GM18517 (cell line): ENCODE measurements around the gene C19orf67.

Experiments
- ATAC-seq: cut with Tn5 transposase; IDR thresholded peaks from one replicate; pipeline ENCODE4 v1.9.1; 2021; ENCODE audit warnings: mild to moderate bottlenecking, moderate library complexity; ENCODE audit not compliant: unreplicated experiment

C19orf67 gene

DNA sequence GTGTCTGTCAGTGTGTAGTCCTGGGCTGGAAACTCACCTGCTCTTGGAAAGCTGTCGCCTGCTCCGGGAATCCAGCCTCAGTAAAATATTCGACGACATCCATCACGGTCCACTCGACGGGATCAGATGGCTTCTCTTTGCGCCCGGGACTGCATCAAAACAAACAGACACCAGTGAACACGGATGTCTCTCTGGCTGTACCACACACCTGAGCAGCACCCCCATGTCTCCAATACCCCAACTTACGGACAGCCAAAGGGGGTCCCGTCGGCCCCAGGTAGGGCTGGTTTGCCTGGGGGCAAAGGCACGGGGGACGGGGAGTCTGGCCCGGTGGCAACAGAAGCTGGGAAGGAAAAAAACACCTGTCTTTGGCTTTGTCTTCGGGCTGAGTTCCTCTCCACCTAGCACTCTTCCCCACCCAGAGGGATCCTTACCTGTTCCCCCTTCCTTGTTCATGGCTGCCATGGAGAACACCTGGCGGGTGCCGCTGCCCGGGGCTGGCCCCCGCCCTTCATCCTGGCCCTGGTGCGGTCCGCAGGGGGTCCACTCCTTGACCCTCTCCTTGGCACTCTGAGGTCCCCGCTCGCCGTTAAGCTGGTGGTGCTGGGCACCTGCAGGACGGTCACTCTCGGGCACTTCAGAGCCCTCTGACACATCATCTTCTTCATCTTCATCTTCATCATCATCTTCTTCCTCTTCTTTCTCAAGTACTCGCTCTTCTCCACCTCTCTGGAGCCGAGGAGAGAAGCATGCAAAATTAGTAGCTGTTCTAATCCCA is 3.2 kb upstream of the C19orf67 start:
- ATAC-seq = no peak

DNA sequence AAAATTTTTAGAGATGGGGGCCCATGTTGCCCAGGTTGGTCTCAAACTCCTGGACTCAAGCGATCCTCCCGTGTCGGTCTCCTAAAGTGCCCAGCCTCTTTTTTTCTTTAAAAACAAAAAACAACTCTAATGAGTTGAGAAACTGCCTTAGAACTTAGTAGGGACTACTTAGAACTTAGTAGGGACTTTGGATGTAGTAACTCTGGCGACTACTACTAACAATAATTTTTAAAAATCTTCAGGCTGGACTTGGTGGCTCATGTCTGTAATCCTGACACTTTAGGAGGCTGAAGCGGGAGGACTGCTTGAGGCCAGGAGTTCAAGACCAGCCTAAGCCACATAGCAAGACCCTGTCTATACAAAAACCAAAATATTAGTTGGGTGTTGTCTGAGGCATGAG is 515 bp upstream of the C19orf67 start:
- no peak for ATAC-seq

DNA sequence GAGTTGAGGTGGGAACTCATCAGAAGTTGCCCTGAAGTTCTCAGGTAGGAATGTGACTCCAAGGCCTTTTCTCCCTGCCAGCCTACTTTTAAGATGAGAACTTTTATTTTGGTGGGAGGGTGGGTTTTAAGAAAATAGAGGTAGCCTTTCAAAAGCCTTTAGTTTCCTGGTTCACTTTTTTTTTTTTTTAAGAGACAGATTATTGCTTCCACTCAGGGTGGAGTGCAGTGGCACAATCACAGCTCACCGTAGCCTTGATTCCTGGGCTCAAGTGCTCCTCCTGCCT is 3.0 kb downstream of the C19orf67 start:
- no peak for ATAC-seq

DNA sequence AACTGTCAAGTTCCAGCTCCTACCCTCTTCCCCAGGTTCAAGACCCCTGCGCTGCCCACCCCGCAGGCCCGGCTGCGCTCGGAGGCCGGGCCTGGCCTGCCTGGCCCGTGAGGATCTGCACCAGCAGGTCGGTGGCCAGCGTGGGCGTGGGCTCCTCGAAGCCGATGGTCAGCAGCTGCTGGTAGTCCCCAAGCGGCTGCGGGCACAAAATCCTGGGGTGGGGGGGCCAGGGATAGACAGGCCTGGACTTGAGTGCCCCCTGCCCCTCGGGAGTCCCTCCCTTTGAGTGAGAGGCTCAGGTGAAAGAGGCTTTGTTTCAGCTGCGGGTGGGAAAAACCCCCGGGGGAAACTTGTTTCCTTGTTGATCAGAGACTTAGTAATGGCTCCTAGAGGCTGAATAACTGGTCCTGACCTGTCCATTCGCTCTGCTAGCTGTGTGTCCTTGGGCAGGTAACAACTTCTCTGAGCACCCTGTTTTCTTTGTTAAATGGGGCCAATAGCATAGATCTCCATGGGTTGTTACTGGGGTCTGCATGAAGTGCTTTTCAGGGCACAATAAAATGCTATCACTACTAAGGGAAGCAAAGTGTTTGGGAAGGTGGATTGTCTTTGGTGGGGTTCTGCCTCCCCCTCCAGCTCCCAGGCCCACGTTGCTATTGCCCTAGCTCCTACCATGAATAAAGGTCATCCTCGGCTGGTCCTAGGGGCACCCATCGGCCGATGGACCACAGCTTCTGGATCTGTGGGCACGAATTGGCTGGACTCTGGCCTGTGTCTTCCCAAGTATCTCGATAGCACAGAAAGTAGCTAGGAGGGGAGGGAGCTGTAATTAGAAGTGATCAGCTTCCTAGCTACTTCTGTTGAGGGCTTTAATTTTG is 3.5 kb downstream of the C19orf67 start:
- no peak for ATAC-seq

DNA sequence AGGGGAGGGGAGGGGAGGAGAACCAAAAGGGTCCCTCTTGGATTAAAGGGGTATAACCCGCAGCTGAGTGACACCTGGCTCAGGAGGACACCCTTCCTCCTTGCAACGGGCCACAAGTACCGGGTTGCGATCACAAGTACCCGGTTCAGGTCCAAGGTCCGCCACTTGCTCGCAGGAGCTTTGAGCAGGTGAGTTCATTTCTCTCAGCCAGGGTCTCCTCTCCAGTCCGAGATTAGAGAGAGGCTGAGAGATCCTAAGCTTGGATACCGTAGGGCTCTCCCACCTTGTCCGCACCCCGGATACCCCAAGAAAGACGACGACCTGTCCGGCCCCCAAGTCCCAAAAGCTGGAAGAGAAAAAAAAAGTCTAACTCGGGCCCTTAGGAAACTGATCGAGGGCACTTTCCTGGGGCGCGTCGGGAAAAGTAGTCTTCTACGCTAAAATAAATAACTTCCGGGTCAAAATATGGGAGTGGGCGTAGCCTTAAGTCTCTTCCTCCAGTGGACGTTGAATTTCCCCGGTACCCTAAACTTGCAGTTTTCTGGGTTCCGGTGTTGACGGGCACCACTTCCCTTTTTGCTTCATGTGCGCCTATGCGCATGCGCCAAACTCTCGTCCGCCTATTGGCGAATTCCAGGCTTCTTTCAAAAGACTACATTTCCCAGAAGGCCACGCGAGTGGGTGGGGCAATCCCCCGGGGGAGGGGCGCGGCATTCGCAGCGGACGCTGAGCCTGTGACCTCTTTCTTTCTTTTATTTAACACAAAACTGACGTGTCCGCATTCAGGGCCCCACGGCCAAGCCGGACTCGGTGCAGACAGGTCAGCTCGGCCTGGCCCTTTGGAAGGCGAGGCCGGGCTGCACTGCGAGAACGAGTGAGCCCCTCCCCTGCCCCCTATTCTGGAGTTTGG is 4.4 kb downstream of the C19orf67 start:
- peak; percentile 86 for ATAC-seq

DNA sequence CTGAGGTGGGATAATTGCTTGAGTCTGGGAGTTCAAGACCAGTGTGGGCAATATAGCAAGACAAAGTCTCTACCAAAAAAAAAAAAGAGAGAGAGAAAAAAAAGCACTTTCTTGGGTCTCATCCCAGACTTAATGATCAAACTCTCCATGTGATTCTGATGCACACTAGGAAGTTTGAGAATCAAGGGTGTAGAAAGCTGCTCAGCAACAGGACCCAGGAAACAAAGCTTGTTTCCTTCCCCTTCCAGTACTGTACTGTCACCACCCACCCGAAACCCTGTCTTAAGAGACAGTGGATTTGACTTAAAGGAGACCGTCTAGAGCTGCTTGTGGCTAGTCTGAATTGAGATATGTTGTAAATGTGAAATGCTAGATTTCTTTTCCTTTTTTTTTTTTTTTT is 7.2 kb downstream of the C19orf67 start:
- ATAC-seq = no peak

DNA sequence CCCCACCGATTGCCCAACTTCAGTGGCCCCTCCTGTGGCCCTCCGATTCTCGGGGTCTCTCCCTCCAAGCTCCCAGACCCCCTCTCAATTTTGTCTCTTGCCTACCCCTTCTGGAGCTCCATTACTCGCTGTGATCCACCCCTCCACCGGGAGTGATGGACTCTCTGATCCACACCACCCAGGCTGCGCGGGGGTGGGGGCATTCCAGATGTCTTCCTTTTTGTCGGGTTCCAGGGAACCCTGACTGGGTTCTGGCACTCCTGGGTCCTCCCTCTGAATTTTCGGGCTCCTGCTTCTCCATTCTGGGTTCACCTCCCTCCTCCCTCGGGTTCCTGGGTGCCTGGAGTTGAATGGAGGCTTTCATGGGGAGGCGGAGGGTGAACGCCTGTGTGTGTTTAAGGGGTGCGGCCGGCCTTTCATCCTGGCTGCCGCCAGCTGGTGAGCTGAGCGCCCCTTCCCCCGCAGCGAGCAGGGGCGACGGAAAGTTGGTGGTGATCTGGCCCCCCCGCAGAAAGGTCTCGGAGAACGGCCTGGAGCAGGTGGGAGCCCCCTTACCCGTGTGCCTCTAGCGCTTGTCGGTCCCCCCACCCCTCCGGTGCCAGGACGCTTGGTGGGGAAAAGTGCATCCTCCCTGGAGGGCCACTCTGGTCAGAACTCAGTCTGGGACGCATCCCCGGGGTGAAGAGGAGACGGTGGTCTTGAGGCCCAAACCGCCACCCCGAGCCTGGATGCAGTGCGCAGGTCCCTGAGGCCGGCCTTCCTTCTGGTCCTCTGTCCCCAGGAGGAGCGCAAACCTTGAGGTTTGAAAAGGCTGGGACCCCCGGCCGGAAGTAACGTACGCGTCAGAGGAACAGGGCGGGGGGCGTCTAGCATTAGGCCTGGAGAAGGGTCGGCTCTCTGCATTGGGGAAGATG is 11.4 kb downstream of the C19orf67 start:
- ATAC-seq = no peak

DNA sequence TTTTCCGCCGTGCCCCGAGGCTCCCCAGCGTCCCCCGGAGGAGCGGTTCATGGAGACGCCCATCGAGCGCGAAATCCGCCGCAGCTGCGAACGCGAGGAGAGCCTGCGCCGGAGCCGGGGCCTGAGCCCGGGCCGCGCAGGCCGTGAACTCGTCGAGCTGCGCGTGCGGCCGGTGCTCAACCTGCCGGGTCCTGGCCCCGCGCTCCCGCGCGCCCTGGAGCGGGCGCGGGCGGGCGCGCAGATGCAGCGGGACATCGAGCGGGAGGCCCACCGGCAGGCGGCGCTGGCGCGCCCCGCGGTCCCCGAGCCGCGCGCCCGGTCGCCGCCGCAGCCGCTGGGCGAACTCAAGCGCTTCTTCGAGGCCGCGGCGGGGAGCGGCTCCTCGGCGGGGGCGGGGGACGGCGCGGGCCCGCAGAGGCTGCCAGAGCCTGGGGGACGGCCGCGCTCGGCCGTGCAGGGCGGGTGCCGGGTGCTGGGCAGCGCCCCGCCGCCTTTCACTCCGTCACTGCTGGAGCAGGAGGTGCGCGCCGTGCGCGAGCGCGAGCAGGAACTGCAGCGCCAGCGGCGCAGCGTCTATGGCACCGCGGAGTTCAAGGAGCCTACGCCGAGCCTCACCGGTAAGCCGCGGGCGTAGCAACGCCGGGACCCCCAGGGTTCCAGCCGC is 12.2 kb downstream of the C19orf67 start:
- ATAC-seq = peak; percentile 47

DNA sequence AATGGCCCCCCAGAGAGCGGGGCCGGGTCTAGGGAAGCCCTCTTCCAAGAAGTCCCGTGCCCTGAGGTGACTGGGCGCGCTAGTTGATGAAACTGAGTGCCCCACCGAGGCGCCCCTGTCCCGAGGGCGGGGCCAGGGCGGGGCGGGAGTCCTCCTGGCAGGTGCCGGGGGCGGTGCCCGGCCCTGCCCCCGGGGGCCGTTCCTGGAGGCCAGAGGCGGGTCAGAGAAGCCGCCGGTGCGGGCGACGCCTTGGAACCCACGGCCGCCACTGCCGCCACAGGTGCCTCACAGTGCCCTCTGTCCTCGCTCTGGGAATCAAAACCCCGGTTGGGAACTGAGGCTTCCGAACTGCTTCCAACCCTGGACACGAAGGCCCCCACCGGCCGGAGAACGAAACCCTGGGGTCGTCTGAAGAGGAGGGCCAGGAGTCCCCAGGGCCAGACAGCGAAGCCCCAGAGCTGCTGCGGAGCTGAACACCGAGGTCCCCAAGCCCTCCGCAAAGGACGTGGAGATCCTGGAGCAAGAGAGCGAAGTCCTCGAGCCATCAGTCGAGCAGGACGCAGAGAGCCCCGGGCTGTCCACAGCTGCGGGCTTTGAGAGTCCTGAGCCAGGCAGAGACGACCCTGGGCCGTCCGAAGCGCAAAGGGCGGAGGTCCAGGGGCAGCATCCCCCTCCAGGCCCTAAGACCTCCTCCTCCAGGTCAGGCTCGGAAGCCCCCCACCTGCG is 12.9 kb downstream of the C19orf67 start, which contains the start of gene MISP3:
MISP3 (plus strand) TSS at position 252 of the 726 bp plus-strand sequence. CDS start 524 bp downstream, outside the sequence.
- ATAC-seq = no peak

DNA sequence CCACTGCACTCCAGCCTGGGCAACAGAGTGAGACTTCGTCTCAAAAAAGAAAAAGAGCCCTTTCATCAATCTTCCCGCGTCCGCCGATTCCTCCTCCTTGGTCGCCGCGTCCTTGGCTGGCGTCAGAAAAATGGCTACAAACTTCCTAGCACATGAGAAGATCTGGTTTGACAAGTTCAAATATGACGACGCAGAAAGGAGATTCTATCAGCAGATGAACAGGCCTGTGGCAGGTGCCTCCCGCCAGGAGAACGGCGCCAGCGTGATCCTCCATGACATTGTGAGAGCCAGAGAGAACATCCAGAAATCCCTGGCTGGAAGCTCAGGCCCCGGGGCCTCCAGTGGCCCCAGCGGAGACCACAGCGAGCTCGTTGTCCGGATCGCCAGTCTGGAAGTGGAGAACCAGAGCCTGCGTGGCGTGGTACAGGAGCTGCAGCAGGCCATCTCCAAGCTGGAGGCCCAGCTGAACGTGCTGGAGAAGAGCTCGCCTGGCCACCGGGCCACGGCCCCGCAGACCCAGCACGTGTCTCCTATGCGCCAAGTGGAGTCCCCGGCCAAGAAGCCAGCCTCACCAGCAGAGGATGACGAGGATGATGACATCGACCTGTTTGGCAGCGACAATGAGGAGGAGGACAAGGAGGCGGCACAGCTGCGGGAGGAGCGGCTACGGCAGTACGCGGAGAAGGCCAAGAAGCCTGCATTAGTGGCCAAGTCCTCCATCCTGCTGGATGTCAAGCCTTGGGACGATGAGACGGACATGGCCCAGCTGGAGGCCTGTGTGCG is 15.1 kb downstream of the C19orf67 start:
- no peak for ATAC-seq

DNA sequence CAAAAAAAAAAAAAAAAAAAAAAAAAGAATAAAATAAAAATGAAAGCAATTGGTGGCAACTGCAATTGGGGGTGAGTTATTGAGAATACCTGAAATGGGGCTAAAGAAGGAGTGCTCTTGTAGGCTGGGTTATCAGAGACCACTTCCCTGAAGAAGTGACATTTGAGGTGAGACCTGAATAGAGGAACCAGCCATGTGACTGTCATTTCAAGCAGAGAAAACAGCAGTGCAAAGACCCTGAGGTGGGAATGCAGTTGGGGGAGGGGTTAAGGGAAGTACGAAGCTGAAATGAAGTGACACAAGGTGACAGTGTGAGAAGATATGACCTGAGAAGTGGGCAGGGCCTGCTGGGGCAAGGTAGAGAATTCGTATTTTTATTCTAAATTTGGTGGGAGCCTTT is 19.4 kb downstream of the C19orf67 start:
- no peak for ATAC-seq

DNA sequence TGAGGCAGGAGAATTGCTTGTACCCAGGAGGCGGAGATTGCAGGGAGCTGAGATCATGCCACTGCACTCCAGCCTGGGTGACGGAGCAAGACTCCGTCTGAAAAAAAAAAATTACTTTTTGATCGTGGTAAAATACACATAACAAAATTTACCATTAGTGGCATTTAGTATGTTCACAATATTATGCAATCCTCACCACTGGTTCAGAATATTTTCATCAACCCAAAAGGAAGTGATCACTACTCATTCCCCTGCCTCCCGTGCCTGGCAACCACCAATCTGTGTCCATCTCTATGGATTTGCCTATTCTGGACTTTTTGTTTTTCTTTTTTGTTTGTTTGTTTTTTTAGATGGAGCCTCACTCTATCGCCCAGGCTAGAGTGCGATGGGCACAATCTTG is 22.5 kb downstream of the C19orf67 start:
- ATAC-seq = no peak

DNA sequence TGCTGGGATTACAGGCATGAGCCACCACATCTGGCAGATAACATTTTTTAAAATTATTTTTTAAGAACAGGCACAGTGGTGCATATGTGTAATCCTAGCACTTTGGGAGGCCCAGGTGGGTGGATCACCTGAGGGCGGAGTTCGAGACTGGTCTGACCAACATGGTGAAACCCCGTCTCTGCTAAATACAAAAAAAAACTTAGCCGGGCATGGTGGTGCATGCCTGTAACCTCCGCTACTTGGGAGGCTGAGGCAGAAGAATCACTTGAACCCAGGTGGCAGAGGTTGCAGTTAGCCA is 23.1 kb downstream of the C19orf67 start:
- no peak for ATAC-seq

DNA sequence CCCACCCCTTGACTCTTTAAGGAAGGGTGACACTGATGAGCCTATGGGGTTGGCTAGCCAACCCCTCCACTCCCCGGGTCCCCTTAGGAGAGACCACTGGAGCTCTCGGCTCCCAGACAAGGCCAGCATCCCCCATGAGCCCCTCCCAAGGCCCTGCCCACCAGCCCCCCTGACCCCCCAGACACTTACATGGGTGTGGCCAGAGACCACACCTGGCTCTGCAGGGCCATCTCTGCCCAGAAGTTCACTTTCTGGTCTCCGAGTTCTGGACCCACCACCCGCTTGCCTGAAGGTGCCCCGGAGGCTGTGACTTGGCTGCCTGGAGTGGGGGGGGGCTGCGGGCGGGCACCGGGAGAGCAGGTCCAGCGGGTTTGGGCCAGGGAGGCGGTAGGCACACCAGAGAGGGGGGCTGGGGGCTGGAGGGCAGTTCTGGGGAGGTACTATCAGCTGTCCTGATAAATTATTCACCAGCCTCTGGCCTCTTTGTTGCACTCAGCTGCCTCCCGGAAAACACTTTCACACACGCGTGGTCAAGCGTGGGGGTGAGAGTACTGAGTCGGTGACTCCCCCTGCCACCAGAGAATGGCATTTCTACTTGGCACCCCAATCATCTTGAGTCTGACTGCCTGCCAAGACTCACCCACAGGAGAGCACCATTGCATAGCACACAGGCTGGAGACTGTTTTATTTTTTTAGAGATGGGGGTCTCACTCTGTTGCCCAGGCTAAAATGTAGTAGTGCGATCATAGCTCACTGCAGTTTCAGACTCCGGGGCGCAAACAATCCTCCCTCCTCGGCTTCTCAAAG is 23.6 kb downstream of the C19orf67 start, which contains the start of gene PALM3:
PALM3 (minus strand) TSS at position 326 of the 807 bp plus-strand sequence; CDS start at position 230, 96 bp downstream.
- ATAC-seq = no peak

DNA sequence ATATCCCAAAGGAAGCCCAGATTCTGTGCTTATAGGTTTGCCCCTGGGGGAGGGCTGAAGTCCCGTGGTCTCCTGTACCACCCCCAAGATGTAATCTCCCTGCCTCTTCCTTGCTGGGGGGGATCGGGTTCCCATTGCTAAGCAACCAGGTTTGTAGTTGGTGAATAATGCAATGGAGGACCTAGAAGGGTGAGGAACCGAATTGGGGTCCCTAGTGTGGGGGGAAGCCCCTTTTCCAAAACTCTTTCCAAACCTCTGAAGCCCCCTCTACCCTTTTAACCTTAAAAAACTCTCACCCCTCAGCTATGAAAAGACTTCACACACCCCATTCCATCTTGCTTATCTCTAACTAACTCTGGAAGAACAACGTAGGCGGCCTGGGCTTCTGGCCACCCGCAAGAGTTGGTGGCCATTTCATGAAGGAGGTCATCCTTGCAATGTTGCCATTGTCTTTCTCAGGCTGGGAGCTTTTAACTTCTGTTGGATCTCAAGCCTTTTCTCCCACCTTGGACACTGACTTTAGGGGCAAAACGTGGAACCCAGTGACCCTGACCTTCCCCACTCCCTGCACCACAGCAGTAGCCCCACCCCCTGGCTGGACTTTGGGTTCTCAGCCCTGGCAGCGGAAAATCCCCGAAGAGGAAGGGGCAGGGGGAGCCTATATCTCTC is 24.4 kb downstream of the C19orf67 start:
- ATAC-seq = no peak

DNA sequence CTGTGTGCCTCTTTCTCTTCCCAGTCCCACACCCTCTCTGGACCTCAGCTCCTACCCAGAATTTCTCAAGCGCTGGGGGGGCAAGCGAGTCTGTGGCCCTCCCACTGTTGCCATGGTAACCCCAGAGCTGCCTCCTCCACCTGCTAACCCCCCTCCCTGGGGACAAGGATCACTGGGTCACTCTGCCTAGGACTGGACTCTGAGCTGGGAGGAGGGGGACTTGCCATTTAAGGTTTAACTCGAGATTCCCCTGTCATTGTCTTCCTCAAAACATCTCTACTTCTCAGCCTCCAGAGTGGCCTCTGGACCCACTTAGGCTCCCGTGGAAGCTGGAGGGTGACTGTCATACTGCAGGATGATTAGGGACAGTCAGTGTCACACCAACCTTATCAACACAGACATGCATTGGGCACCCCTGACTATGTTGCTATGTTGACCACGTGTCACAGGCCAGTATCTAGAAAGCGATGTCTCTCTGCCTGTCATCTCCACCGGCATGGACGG is 25.9 kb downstream of the C19orf67 start:
- no peak for ATAC-seq

DNA sequence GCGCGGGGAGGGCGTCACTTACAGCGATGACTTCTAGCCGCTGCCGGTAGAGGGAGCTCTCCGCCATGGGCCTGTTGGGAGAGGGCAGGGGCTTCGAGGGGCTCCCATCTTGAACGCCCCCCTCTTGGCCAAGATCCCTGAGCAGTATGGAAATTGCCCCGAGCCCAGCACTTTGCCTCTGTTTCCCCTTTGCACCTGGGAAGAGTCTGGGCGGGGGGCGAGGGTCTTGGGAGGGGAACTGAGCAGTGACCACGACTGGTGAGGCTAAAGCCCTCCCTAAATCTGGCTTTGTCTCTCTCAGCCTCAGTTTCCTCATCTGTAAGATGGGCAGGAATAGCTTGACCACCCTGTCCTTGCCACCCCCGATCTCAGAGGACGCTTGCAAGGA is 26.5 kb downstream of the C19orf67 start:
- no peak for ATAC-seq
